ENCODE data around the gene DOK4. TPM values are rescaled to one million over a fixed set of nuclear protein-coding genes. Genes with fewer than 3 reads are reported as not detected.

Gene DOK4
- total RNA-seq, 2 donors from 2014 or later, result 17.9 to 22.1 TPM

GRCh38 chr16:57517397-57518367 is 31.4 kb upstream of the DOK4 start:
- Mint-ChIP-seq H3K4me1 (no peaks in the 10 kb centered on the region), H3K27me3 (ENCODE audit: insufficient read depth) (peaks cover 1% of the 10 kb centered on the region), H3K9me3 (no peaks in the 10 kb centered on the region), H3K27ac (no peak overlapping the region), H3K4me3 (no peak overlapping the region), H3K36me3 (ENCODE audit: low read depth) (peaks cover 18% of the 10 kb centered on the region)
- Histone ChIP-seq H3K36me3 (ENCODE audit: control insufficient read depth, insufficient read depth, low read length) (peaks cover 4% of the 10 kb centered on the region), H3K27me3 (ENCODE audit: control insufficient read depth, insufficient read depth, low read length, poor library complexity, severe bottlenecking) (no peaks in the 10 kb centered on the region), H3K4me3 (ENCODE audit: low read length) (no peak overlapping the region), H3K4me1 (ENCODE audit: control insufficient read depth, insufficient read depth, low read length) (no peaks in the 10 kb centered on the region), H3K9me3 (ENCODE audit: control insufficient read depth, low read length) (no peaks in the 10 kb centered on the region), H3K27ac (ENCODE audit: low read depth, low read length) (no peak overlapping the region), H3K9ac (ENCODE audit: extremely low read depth, low read length, poor library complexity, severe bottlenecking) (no peak overlapping the region)
- WGBS, 2 experiments (ENCODE audit: insufficient coverage in 1 of 2, insufficient read length in 1 of 2), result 95% methylated on average over 29 to 31 of the region's 31 CpGs
- DNase-seq, result no peak
- TF ChIP-seq CTCF (conservative IDR thresholded peaks at IDR 0.05), result no peak

DNA sequence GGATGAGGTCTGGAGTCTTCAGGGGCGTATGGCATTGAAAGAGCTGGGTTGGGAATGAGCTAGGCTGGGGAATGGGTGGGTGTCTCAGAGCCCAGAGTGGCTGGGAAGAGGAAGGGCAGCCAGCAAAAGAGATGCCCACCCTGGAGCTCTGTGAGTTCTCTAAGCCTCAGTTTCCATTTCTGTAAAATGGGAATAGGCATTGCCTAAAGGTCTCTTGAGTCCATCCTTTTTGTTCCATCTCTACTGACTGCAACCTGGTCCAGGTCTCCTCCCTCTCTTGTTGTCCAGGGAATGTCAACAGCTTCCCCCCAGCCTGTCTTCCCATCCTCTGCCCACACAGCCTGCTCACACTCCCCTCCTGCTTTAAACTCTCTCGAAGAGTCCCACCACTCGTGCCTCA is 30.5 kb upstream of the DOK4 start:
- Mint-ChIP-seq H3K36me3 (ENCODE audit: low read depth) (peaks cover 21% of the 10 kb centered on the region), H3K4me1 (no peaks in the 10 kb centered on the region), H3K27ac (no peak overlapping the region), H3K9me3 (no peaks in the 10 kb centered on the region), H3K27me3 (ENCODE audit: insufficient read depth) (no peaks in the 10 kb centered on the region), H3K4me3 (no peak overlapping the region)
- H3K9me3 ChIP-seq (ENCODE audit: control insufficient read depth, low read length), result no peaks in the 10 kb centered on the region
- no peak for DNase-seq
- H3K36me3 ChIP-seq (ENCODE audit: control insufficient read depth, insufficient read depth, low read length), result peaks cover 4% of the 10 kb centered on the region
- no peaks in the 10 kb centered on the region for H3K4me1 ChIP-seq (ENCODE audit: control insufficient read depth, insufficient read depth, low read length)
- no peak overlapping the region for H3K27ac ChIP-seq (ENCODE audit: low read depth, low read length)
- no peak for TF ChIP-seq CTCF (conservative IDR thresholded peaks at IDR 0.05)
- no peak overlapping the region for H3K9ac ChIP-seq (ENCODE audit: extremely low read depth, low read length, poor library complexity, severe bottlenecking)
- 92 to 93% methylated on average over 3 of the region's 3 CpGs for WGBS, 2 experiments (ENCODE audit: insufficient coverage in 1 of 2, insufficient read length in 1 of 2)
- H3K4me3 ChIP-seq (ENCODE audit: low read length), result no peak overlapping the region
- H3K27me3 ChIP-seq (ENCODE audit: control insufficient read depth, insufficient read depth, low read length, poor library complexity, severe bottlenecking), result no peaks in the 10 kb centered on the region

DNA sequence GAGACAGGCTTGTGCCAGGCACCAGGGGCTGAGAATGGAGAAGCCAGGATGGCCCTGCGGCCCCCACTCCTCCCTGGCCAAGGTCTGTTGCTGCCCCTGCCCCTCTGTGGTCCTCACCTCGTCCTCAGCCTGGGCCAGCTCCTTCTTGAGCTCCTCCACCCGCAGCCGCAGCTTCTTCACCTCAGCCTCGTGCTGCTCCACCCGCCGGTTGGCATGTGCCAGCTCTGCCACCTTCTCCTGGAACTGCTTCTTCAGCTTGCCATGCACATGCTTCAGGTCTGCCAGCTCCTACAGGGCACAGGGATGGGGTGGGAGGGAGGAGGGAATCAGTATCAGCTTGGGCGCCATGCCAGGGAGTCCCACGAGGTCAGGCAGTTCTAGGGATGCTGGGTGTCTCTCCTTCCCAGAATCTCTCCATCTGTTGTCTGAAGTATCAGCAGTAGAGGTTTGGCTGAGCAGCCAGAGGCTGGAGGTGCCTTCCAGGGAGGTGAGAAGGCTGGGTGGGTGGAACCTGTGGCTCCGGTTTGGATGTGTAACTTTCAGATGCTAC is 30.0 kb upstream of the DOK4 start:
- H3K4me3 Mint-ChIP-seq, result no peak overlapping the region
- DNase-seq, result no peak
- no peaks in the 10 kb centered on the region for H3K27me3 Mint-ChIP-seq (ENCODE audit: insufficient read depth)
- no peak overlapping the region for H3K27ac Mint-ChIP-seq
- no peak overlapping the region for H3K27ac ChIP-seq (ENCODE audit: low read depth, low read length)
- no peak for TF ChIP-seq CTCF (conservative IDR thresholded peaks at IDR 0.05)
- WGBS, 2 experiments (ENCODE audit: insufficient coverage in 1 of 2, insufficient read length in 1 of 2), result 95 to 97% methylated on average over 6 to 10 of the region's 10 CpGs
- peaks cover 4% of the 10 kb centered on the region for H3K36me3 ChIP-seq (ENCODE audit: control insufficient read depth, insufficient read depth, low read length)
- no peak overlapping the region for H3K9ac ChIP-seq (ENCODE audit: extremely low read depth, low read length, poor library complexity, severe bottlenecking)
- no peaks in the 10 kb centered on the region for H3K4me1 Mint-ChIP-seq
- H3K4me1 ChIP-seq (ENCODE audit: control insufficient read depth, insufficient read depth, low read length), result no peaks in the 10 kb centered on the region
- H3K27me3 ChIP-seq (ENCODE audit: control insufficient read depth, insufficient read depth, low read length, poor library complexity, severe bottlenecking), result no peaks in the 10 kb centered on the region
- no peak overlapping the region for H3K4me3 ChIP-seq (ENCODE audit: low read length)
- H3K9me3 ChIP-seq (ENCODE audit: control insufficient read depth, low read length), result no peaks in the 10 kb centered on the region
- H3K9me3 Mint-ChIP-seq, result no peaks in the 10 kb centered on the region
- peaks cover 21% of the 10 kb centered on the region for H3K36me3 Mint-ChIP-seq (ENCODE audit: low read depth)
